Activated CD8-positive, alpha-beta T cell treated with anti-CD3 and anti-CD28 coated beads for 36 hours (primary cell): Measurements from ENCODE around the gene MRPS12. TPM values are rescaled to one million over a fixed set of nuclear protein-coding genes. Genes with fewer than 3 reads are reported as not detected.

Source experiments
- ATAC-seq: fragments of 200-7000 bp; cut with Tn5 transposase; one replicate; pipeline ENCODE4 v1.10.0; 2021; ENCODE audit warnings: mild to moderate bottlenecking, moderate library complexity
- CTCF ChIA-PET: fragments of 350-600 bp; sonication (Branson Sonifier 250); formaldehyde crosslinking; loops from one replicate; lab custom pipeline; 2021; ENCODE audit warnings: antibody characterized with exemption; lab: Charles Lee
- POLR2A ChIA-PET: fragments of 350-600 bp; sonication (Branson Sonifier 250); formaldehyde crosslinking; loops from one replicate; lab custom pipeline; 2021; ENCODE audit warnings: antibody characterized with exemption; lab: Charles Lee
- DNase-seq: peaks from one replicate; pipeline ENCODE4 v3.0.0-alpha.2; 2020
- H3K27ac Mint-ChIP-seq: one replicate; pipeline ENCODE4 v1.8.0; 2021; ENCODE audit warnings: mild to moderate bottlenecking, mixed read lengths
- H3K27me3 Mint-ChIP-seq: one replicate; pipeline ENCODE4 v1.8.0; 2021; ENCODE audit warnings: mixed read lengths
- H3K36me3 Mint-ChIP-seq: one replicate; pipeline ENCODE4 v1.8.0; 2021; ENCODE audit warnings: low read depth, mixed read lengths
- H3K4me1 Mint-ChIP-seq: one replicate; pipeline ENCODE4 v1.8.0; 2021; ENCODE audit warnings: low read depth, mixed read lengths
- H3K4me3 Mint-ChIP-seq: one replicate; pipeline ENCODE4 v1.8.0; 2021; ENCODE audit warnings: mild to moderate bottlenecking, moderate library complexity, mixed read lengths
- H3K9me3 Mint-ChIP-seq: one replicate; pipeline ENCODE4 v1.8.0; 2021; ENCODE audit warnings: mixed read lengths
- CTCF ChIP-seq: fragments of 200-600 bp; IDR thresholded peaks from one replicate; pipeline ENCODE4 v1.8.0; 2022; ENCODE audit warnings: antibody characterized with exemption, mild to moderate bottlenecking
- intact Hi-C: fragments of 100-400 bp; cut with micrococcal nuclease; formaldehyde crosslinking; loops from one replicate; pipeline ENCODE4 v1.10.0; 2022
- total RNA-seq, 2 experiments: library from RNA; stranded (reverse); gene quantifications; one replicate each; pipeline ENCODE4 v1.2.3, GENCODE V29; 2021

Gene MRPS12
- total RNA-seq, 2 experiments from 2014 or later: 80.1 to 81.2 TPM

GRCh38 chr19:38929929-38930775, 592 bp upstream of the MRPS12 start, which contains the start of gene SARS2:
SARS2 (minus strand) TSS chr19:38930763; CDS start chr19:38930736, 27 bp downstream.
- peaks cover 31% of the 10 kb centered on the region for H3K4me1 Mint-ChIP-seq
- ChIA-PET POLR2A (interaction anchor here (0.5 to 1.4 kb wide), 6 partner anchors 28 to 458 kb away, joined by 3 to 4 read pairs (median 3); partner anchors contain the start of genes NFKBIB and RINL), CTCF (interaction anchor here (0.6 to 3.6 kb wide), 61 partner anchors 9 to 556 kb away, joined by 3 to 27 read pairs (median 4); partner anchors contain the start of genes ACTN4, ECH1, EIF3K and FAM98C)
- H3K36me3 Mint-ChIP-seq: peaks cover 49% of the 10 kb centered on the region
- peak within 1 kb of the TSS; percentile 98 for H3K27ac Mint-ChIP-seq
- H3K9me3 Mint-ChIP-seq: peaks cover 7% of the 10 kb centered on the region
- TF ChIP-seq CTCF: peak; percentile 99
- DNase-seq (peak; percentile 92), ATAC-seq (peak; percentile 80)
- H3K27me3 Mint-ChIP-seq: no peaks in the 10 kb centered on the region
- H3K4me3 Mint-ChIP-seq: peak within 1 kb of the TSS; percentile 99
- intact Hi-C loops: loop anchor here (5.0 to 10.0 kb wide), 2 partner anchors 78 to 195 kb away; no protein-coding TSS in a partner anchor

- CTCF ChIA-PET: interaction anchor here (0.8 to 3.6 kb wide), 14 partner anchors 21 to 529 kb away, joined by 3 to 27 read pairs (median 6); partner anchors contain the start of genes FAM98C, NFKBIB, RINL and SIRT2
- peaks cover 7% of the 10 kb centered on the region for H3K9me3 Mint-ChIP-seq
- TF ChIP-seq CTCF: no peak
Observed at GRCh38 chr19:38931521-38931793, 713 bp downstream of the MRPS12 start.

GRCh38 chr19:38932425-38933179, 1.9 kb downstream of the MRPS12 start:
- H3K36me3 Mint-ChIP-seq: peaks cover 54% of the 10 kb centered on the region

More at GRCh38 chr19:38931521-38931793, 713 bp downstream of the MRPS12 start:
- Mint-ChIP-seq H3K36me3 (peaks cover 55% of the 10 kb centered on the region), H3K27me3 (no peaks in the 10 kb centered on the region), H3K4me3 (peak overlapping the region; percentile 99), H3K4me1 (peaks cover 31% of the 10 kb centered on the region), H3K27ac (peak overlapping the region; percentile 98)
- no peak for ATAC-seq
- DNase-seq: no peak
- POLR2A ChIA-PET: interaction anchor here (0.5 to 1.6 kb wide), 6 partner anchors 13 to 1638 kb away, joined by 3 to 7 read pairs (median 3); partner anchors contain the start of gene NFKBIB
- intact Hi-C loops: loop anchor here (5.0 to 10.0 kb wide), 2 partner anchors 79 to 197 kb away; no protein-coding TSS in a partner anchor

GRCh38 chr19:38933544-38933943, 2.8 kb downstream of the MRPS12 start:
- intact Hi-C loops: loop anchor here (5.0 to 10.0 kb wide), 2 partner anchors 81 to 199 kb away; no protein-coding TSS in a partner anchor

More at GRCh38 chr19:38932425-38933179, 1.9 kb downstream of the MRPS12 start:
- Mint-ChIP-seq H3K4me3 (peak overlapping the region; percentile 99), H3K9me3 (peaks cover 7% of the 10 kb centered on the region), H3K27ac (peak overlapping the region; percentile 42), H3K27me3 (no peaks in the 10 kb centered on the region), H3K4me1 (peaks cover 31% of the 10 kb centered on the region)
- intact Hi-C loops: loop anchor here (5.0 to 10.0 kb wide), 2 partner anchors 80 to 198 kb away; no protein-coding TSS in a partner anchor
- ChIA-PET POLR2A (interaction anchor here (1.6 kb wide), 1 partner anchor 32 kb away, joined by 7 read pairs; the partner anchor contains the start of gene NFKBIB), CTCF (interaction anchor here (0.7 to 3.6 kb wide), 12 partner anchors 20 to 542 kb away, joined by 3 to 27 read pairs (median 4); partner anchors contain the start of genes FAM98C and NFKBIB)
- ATAC-seq (no peak), DNase-seq (peak; percentile 63)
- peak; percentile 47 for TF ChIP-seq CTCF

More at GRCh38 chr19:38933544-38933943, 2.8 kb downstream of the MRPS12 start:
- peaks cover 48% of the 10 kb centered on the region for H3K36me3 Mint-ChIP-seq
- no peak overlapping the region for H3K27ac Mint-ChIP-seq
- H3K27me3 Mint-ChIP-seq: no peaks in the 10 kb centered on the region
- TF ChIP-seq CTCF: no peak
- H3K4me1 Mint-ChIP-seq: peaks cover 26% of the 10 kb centered on the region
- no peak overlapping the region for H3K4me3 Mint-ChIP-seq
- peaks cover 7% of the 10 kb centered on the region for H3K9me3 Mint-ChIP-seq
- POLR2A ChIA-PET: no interaction called here
- DNase-seq: no peak
- ATAC-seq: no peak
- CTCF ChIA-PET: interaction anchor here (0.7 to 3.6 kb wide), 9 partner anchors 19 to 543 kb away, joined by 3 to 27 read pairs (median 3); partner anchors contain the start of gene FAM98C
